Measurements from ENCODE around the gene CFAP68. TPM values are rescaled to one million over a fixed set of nuclear protein-coding genes. Genes with fewer than 3 reads are reported as not detected.
A peak's percentile ranks its signal among the peaks of the same experiment; 100 is the strongest.

Gene CFAP68
- total and polyA plus RNA-seq, 2 experiments from 2014 or later: 9.9 to 52.8 TPM

DNA sequence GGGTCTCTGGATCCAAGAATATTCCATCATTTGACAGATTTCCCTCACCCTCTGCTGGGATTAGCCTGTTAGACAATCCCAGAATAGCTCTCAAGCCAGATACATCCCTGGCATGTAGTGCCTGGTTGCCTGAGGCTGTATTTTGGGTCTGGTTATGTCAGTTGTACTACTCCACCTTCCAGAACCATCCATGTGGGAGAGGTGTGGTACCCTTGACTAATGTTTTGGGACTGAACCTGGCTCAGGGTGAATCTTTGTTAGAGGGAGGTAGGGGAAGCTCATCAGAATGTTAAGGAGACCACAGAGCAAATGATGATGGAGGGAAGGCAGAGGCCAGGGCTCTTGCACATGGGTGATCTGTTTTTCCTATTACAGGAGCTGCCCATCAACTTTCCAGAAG, 44.6 kb downstream of the CFAP68 start:
- H2AFZ ChIP-seq: 0 out of 2 replicates have a peak overlapping the region, but pooled peaks have one; percentile 67
- H3K4me3 ChIP-seq: no peak overlapping the region
- Mint-ChIP-seq H3K9me3 (no peaks in the 10 kb centered on the region), H3K36me3 (ENCODE audit: low read depth) (no peaks in the 10 kb centered on the region), H3K27me3 (ENCODE audit: insufficient read depth, low read depth, poor library complexity) (no peaks in the 10 kb centered on the region), H3K27ac (peak overlapping the region; percentile 25; the same call in 1 of the 2 replicates), H3K4me1 (peaks cover 32% of the 10 kb centered on the region), H3K4me3 (no peak overlapping the region)
- no peak overlapping the region for H3K4me2 ChIP-seq
- H3K36me3 ChIP-seq (ENCODE audit: insufficient read depth): no peaks in the 10 kb centered on the region
- ATAC-seq: no peak
- no peak overlapping the region for H3K27ac ChIP-seq (ENCODE audit: low read depth)
- no peaks in the 10 kb centered on the region for H4K20me1 ChIP-seq (replicated peaks; ENCODE audit: insufficient read depth)
- DNase-seq (ENCODE audit: low spot score): no peak
- H3K79me2 ChIP-seq (replicated peaks; ENCODE audit: insufficient read depth): no peaks in the 10 kb centered on the region
- TF ChIP-seq EZH2phosphoT487 (IDR thresholded peaks at IDR 0.05; ENCODE audit: unreplicated experiment): no peak
- no peak for TF ChIP-seq STAT1 (IDR thresholded peaks at IDR 0.05; ENCODE audit: unreplicated experiment)
- TF ChIP-seq, protein P1, sequence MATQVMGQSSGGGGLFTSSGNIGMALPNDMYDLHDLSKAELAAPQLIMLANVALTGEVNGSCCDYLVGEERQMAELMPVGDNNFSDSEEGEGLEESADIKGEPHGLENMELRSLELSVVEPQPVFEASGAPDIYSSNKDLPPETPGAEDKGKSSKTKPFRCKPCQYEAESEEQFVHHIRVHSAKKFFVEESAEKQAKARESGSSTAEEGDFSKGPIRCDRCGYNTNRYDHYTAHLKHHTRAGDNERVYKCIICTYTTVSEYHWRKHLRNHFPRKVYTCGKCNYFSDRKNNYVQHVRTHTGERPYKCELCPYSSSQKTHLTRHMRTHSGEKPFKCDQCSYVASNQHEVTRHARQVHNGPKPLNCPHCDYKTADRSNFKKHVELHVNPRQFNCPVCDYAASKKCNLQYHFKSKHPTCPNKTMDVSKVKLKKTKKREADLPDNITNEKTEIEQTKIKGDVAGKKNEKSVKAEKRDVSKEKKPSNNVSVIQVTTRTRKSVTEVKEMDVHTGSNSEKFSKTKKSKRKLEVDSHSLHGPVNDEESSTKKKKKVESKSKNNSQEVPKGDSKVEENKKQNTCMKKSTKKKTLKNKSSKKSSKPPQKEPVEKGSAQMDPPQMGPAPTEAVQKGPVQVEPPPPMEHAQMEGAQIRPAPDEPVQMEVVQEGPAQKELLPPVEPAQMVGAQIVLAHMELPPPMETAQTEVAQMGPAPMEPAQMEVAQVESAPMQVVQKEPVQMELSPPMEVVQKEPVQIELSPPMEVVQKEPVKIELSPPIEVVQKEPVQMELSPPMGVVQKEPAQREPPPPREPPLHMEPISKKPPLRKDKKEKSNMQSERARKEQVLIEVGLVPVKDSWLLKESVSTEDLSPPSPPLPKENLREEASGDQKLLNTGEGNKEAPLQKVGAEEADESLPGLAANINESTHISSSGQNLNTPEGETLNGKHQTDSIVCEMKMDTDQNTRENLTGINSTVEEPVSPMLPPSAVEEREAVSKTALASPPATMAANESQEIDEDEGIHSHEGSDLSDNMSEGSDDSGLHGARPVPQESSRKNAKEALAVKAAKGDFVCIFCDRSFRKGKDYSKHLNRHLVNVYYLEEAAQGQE (IDR thresholded peaks at IDR 0.05; ENCODE audit: unreplicated experiment): no peak
- no peak for TF ChIP-seq EZH2 (IDR thresholded peaks at IDR 0.05; ENCODE audit: low read depth, unreplicated experiment)
- no peak for TF ChIP-seq POLR2AphosphoS5 (IDR thresholded peaks at IDR 0.05; ENCODE audit: low read depth)
- TF ChIP-seq, protein P2, sequence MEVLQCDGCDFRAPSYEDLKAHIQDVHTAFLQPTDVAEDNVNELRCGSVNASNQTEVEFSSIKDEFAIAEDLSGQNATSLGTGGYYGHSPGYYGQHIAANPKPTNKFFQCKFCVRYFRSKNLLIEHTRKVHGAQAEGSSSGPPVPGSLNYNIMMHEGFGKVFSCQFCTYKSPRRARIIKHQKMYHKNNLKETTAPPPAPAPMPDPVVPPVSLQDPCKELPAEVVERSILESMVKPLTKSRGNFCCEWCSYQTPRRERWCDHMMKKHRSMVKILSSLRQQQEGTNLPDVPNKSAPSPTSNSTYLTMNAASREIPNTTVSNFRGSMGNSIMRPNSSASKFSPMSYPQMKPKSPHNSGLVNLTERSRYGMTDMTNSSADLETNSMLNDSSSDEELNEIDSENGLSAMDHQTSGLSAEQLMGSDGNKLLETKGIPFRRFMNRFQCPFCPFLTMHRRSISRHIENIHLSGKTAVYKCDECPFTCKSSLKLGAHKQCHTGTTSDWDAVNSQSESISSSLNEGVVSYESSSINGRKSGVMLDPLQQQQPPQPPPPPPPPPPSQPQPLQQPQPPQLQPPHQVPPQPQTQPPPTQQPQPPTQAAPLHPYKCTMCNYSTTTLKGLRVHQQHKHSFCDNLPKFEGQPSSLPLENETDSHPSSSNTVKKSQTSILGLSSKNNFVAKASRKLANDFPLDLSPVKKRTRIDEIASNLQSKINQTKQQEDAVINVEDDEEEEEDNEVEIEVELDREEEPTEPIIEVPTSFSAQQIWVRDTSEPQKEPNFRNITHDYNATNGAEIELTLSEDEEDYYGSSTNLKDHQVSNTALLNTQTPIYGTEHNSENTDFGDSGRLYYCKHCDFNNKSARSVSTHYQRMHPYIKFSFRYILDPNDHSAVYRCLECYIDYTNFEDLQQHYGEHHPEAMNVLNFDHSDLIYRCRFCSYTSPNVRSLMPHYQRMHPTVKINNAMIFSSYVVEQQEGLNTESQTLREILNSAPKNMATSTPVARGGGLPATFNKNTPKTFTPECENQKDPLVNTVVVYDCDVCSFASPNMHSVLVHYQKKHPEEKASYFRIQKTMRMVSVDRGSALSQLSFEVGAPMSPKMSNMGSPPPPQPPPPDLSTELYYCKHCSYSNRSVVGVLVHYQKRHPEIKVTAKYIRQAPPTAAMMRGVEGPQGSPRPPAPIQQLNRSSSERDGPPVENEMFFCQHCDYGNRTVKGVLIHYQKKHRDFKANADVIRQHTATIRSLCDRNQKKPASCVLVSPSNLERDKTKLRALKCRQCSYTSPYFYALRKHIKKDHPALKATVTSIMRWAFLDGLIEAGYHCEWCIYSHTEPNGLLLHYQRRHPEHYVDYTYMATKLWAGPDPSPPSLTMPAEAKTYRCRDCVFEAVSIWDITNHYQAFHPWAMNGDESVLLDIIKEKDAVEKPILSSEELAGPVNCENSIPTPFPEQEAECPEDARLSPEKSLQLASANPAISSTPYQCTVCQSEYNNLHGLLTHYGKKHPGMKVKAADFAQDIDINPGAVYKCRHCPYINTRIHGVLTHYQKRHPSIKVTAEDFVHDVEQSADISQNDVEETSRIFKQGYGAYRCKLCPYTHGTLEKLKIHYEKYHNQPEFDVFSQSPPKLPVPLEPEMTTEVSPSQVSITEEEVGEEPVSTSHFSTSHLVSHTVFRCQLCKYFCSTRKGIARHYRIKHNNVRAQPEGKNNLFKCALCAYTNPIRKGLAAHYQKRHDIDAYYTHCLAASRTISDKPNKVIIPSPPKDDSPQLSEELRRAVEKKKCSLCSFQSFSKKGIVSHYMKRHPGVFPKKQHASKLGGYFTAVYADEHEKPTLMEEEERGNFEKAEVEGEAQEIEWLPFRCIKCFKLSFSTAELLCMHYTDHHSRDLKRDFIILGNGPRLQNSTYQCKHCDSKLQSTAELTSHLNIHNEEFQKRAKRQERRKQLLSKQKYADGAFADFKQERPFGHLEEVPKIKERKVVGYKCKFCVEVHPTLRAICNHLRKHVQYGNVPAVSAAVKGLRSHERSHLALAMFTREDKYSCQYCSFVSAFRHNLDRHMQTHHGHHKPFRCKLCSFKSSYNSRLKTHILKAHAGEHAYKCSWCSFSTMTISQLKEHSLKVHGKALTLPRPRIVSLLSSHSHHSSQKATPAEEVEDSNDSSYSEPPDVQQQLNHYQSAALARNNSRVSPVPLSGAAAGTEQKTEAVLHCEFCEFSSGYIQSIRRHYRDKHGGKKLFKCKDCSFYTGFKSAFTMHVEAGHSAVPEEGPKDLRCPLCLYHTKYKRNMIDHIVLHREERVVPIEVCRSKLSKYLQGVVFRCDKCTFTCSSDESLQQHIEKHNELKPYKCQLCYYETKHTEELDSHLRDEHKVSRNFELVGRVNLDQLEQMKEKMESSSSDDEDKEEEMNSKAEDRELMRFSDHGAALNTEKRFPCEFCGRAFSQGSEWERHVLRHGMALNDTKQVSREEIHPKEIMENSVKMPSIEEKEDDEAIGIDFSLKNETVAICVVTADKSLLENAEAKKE (CRISPR knock-in tag; IDR thresholded peaks at IDR 0.05): no peak
- TF ChIP-seq, protein P3, sequence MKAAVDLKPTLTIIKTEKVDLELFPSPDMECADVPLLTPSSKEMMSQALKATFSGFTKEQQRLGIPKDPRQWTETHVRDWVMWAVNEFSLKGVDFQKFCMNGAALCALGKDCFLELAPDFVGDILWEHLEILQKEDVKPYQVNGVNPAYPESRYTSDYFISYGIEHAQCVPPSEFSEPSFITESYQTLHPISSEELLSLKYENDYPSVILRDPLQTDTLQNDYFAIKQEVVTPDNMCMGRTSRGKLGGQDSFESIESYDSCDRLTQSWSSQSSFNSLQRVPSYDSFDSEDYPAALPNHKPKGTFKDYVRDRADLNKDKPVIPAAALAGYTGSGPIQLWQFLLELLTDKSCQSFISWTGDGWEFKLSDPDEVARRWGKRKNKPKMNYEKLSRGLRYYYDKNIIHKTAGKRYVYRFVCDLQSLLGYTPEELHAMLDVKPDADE (IDR thresholded peaks at IDR 0.05): no peak
- H3K4me1 ChIP-seq (ENCODE audit: insufficient read depth): peaks cover 20% of the 10 kb centered on the region
- H3K27me3 ChIP-seq (ENCODE audit: insufficient read depth): no peaks in the 10 kb centered on the region
- H3F3A ChIP-seq (replicated peaks; ENCODE audit: low read depth): no peaks in the 10 kb centered on the region; the same call in 1 of the 2 replicates
- no peaks in the 10 kb centered on the region for H3K9me2 ChIP-seq (ENCODE audit: insufficient read depth)

Measured in GM23338 (cell line).